ENCODE data around the gene PLCB1.

Gene PLCB1

GRCh38 chr20:8490076-8490830 is 358.2 kb downstream of the PLCB1 start:
- no peaks in the 10 kb centered on the region for H3K27me3 ChIP-seq (ENCODE audit: insufficient read depth, low read length, poor library complexity)
- TF ChIP-seq CTCF (IDR thresholded peaks at IDR 0.05; ENCODE audit: borderline replicate concordance, extremely low read depth, low read length, poor library complexity, severe bottlenecking) (no peak), EZH2 (IDR thresholded peaks at IDR 0.05; ENCODE audit: borderline replicate concordance, low read depth, low read length, severe bottlenecking) (no peak)
- peaks cover 3% of the 10 kb centered on the region; the same call in 1 of the 2 replicates for H3K36me3 ChIP-seq (ENCODE audit: insufficient read depth, low read length)
- peaks cover 3% of the 10 kb centered on the region for H3K9me3 ChIP-seq (ENCODE audit: insufficient read depth, low read length, severe bottlenecking)
- no peak overlapping the region for H3K9ac ChIP-seq (ENCODE audit: low read depth, low read length)
- DNase-seq, result no peak
- peaks cover 9% of the 10 kb centered on the region; the same call in 1 of the 2 replicates for H3K79me2 ChIP-seq (ENCODE audit: insufficient read depth, low read length)
- no peak overlapping the region for H3K4me2 ChIP-seq (ENCODE audit: insufficient read depth, low read length)
- no peak for ATAC-seq (ENCODE audit: insufficient read depth, low read depth)
- H3K4me1 ChIP-seq (ENCODE audit: insufficient read depth, low read length), result no peaks in the 10 kb centered on the region
- H3K4me3 ChIP-seq (ENCODE audit: low read depth in 1 of 2, low read length in 2 of 2), result no peak overlapping the region
- H2AFZ ChIP-seq (ENCODE audit: low read depth, low read length), result no peak overlapping the region
- no peaks in the 10 kb centered on the region; the same call in 1 of the 2 replicates for H4K20me1 ChIP-seq (ENCODE audit: insufficient read depth, low read length)
- no peak overlapping the region for H3K27ac ChIP-seq (ENCODE audit: low read length)

GRCh38 chr20:8492173-8492572 is 360.1 kb downstream of the PLCB1 start:
- no peak for TF ChIP-seq CTCF (IDR thresholded peaks at IDR 0.05; ENCODE audit: borderline replicate concordance, extremely low read depth, low read length, poor library complexity, severe bottlenecking)
- no peak for TF ChIP-seq EZH2 (IDR thresholded peaks at IDR 0.05; ENCODE audit: borderline replicate concordance, low read depth, low read length, severe bottlenecking)
- H3K4me1 ChIP-seq (ENCODE audit: insufficient read depth, low read length), result no peaks in the 10 kb centered on the region
- H3K4me3 ChIP-seq (ENCODE audit: low read depth in 1 of 2, low read length in 2 of 2), result no peak overlapping the region
- no peak overlapping the region for H3K4me2 ChIP-seq (ENCODE audit: insufficient read depth, low read length)
- H2AFZ ChIP-seq (ENCODE audit: low read depth, low read length), result no peak overlapping the region
- no peaks in the 10 kb centered on the region for H3K27me3 ChIP-seq (ENCODE audit: insufficient read depth, low read length, poor library complexity)
- ATAC-seq (ENCODE audit: insufficient read depth, low read depth) (no peak), DNase-seq (no peak)
- H3K36me3 ChIP-seq (ENCODE audit: insufficient read depth, low read length), result no peaks in the 10 kb centered on the region
- H3K9ac ChIP-seq (ENCODE audit: low read depth, low read length), result no peak overlapping the region
- no peaks in the 10 kb centered on the region for H3K9me3 ChIP-seq (ENCODE audit: insufficient read depth, low read length, severe bottlenecking)
- H3K79me2 ChIP-seq (ENCODE audit: insufficient read depth, low read length), result peaks cover 20% of the 10 kb centered on the region; the same call in 1 of the 2 replicates
- no peak overlapping the region for H3K27ac ChIP-seq (ENCODE audit: low read length)
- H4K20me1 ChIP-seq (ENCODE audit: insufficient read depth, low read length), result no peaks in the 10 kb centered on the region; the same call in 1 of the 2 replicates

GRCh38 chr20:8498571-8498970 is 366.5 kb downstream of the PLCB1 start:
- no peaks in the 10 kb centered on the region for H3K27me3 ChIP-seq (ENCODE audit: insufficient read depth, low read length, poor library complexity)
- H3K36me3 ChIP-seq (ENCODE audit: insufficient read depth, low read length), result no peaks in the 10 kb centered on the region
- no peak overlapping the region for H2AFZ ChIP-seq (ENCODE audit: low read depth, low read length)
- peak overlapping the region; percentile 49 for H3K27ac ChIP-seq (ENCODE audit: low read length)
- no peak overlapping the region for H3K4me3 ChIP-seq (ENCODE audit: low read depth in 1 of 2, low read length in 2 of 2)
- no peak overlapping the region for H3K9ac ChIP-seq (ENCODE audit: low read depth, low read length)
- ATAC-seq (ENCODE audit: insufficient read depth, low read depth), result peak; percentile 76
- no peaks in the 10 kb centered on the region for H3K9me3 ChIP-seq (ENCODE audit: insufficient read depth, low read length, severe bottlenecking)
- H3K4me2 ChIP-seq (ENCODE audit: insufficient read depth, low read length), result peak overlapping the region; percentile 35; the same call in 1 of the 2 replicates
- peaks cover 22% of the 10 kb centered on the region; the same call in 1 of the 2 replicates for H3K79me2 ChIP-seq (ENCODE audit: insufficient read depth, low read length)
- no peak for DNase-seq
- peaks cover 19% of the 10 kb centered on the region for H3K4me1 ChIP-seq (ENCODE audit: insufficient read depth, low read length)
- H4K20me1 ChIP-seq (ENCODE audit: insufficient read depth, low read length), result no peaks in the 10 kb centered on the region; the same call in 1 of the 2 replicates
- TF ChIP-seq CTCF (IDR thresholded peaks at IDR 0.05; ENCODE audit: borderline replicate concordance, extremely low read depth, low read length, poor library complexity, severe bottlenecking) (no peak), EZH2 (IDR thresholded peaks at IDR 0.05; ENCODE audit: borderline replicate concordance, low read depth, low read length, severe bottlenecking) (no peak)
